DOHH2 (cell line): Measurements from ENCODE around the gene PCBP3.

ENCODE experiments used
- H3F3A ChIP-seq: fragments of 200-600 bp; sonication (generic), shearing (Covaris generic); 2 replicates; pipeline ENCODE4 v1.6.0; 2016; ENCODE audit warnings: antibody characterized with exemption, mild to moderate bottlenecking; ENCODE audit not compliant: control insufficient read depth, insufficient read depth
- H3K27ac ChIP-seq: fragments of 200-600 bp; sonication (generic); 2 replicates; pipeline ENCODE4 v1.5.1; 2014; ENCODE audit warnings: low read depth, mild to moderate bottlenecking, low read length, moderate library complexity
- H3K27me3 ChIP-seq: fragments of 200-600 bp; sonication (generic); 2 replicates; pipeline ENCODE4 v1.6.1; 2014; ENCODE audit warnings: mild to moderate bottlenecking, low read length, mixed read lengths; ENCODE audit not compliant: control insufficient read depth
- H3K36me3 ChIP-seq: fragments of 200-600 bp; sonication (generic); 2 replicates; pipeline ENCODE4 v1.6.1; 2014; ENCODE audit warnings: mild to moderate bottlenecking, low read length, moderate library complexity, mixed read lengths; ENCODE audit not compliant: control insufficient read depth
- H3K4me1 ChIP-seq: fragments of 200-600 bp; sonication (generic); 2 replicates; pipeline ENCODE4 v1.6.1; 2014; ENCODE audit warnings: mild to moderate bottlenecking, low read length, mixed read lengths; ENCODE audit not compliant: control insufficient read depth
- H3K4me2 ChIP-seq: fragments of 200-600 bp; sonication (generic); 2 replicates; pipeline ENCODE4 v1.6.0; 2014; ENCODE audit warnings: mild to moderate bottlenecking, low read length, moderate library complexity
- H3K4me3 ChIP-seq: fragments of 200-600 bp; sonication (generic); 2 replicates; pipeline ENCODE4 v1.5.1; 2014; ENCODE audit warnings: mild to moderate bottlenecking, low read length, mixed read lengths
- H3K79me2 ChIP-seq: fragments of 200-600 bp; sonication (generic); 2 replicates; pipeline ENCODE4 v1.6.1; 2014; ENCODE audit warnings: mild to moderate bottlenecking, low read length, mixed read lengths; ENCODE audit not compliant: control insufficient read depth
- H3K9me2 ChIP-seq: fragments of 200-600 bp; sonication (generic); replicated peaks from 2 replicates; pipeline ENCODE4 v1.6.1; 2014; ENCODE audit warnings: mild to moderate bottlenecking, low read length, mixed read lengths; ENCODE audit not compliant: control insufficient read depth
- H3K9me3 ChIP-seq: fragments of 200-600 bp; sonication (generic); 2 replicates; pipeline ENCODE4 v1.6.1; 2014; ENCODE audit warnings: antibody characterized with exemption, low read length, mixed read lengths; ENCODE audit not compliant: control insufficient read depth, insufficient read depth
- H4K20me1 ChIP-seq: fragments of 200-600 bp; sonication (generic); 2 replicates; pipeline ENCODE4 v1.6.0; 2014; ENCODE audit warnings: low read depth, mild to moderate bottlenecking, antibody characterized with exemption, low read length, moderate library complexity; ENCODE audit not compliant: control insufficient read depth, insufficient read depth
- CTCF ChIP-seq: fragments of 200-600 bp; sonication (generic); IDR thresholded peaks from one replicate; pipeline ENCODE4 v1.5.1; 2014; ENCODE audit warnings: antibody characterized with exemption, mild to moderate bottlenecking, low read depth, low read length; ENCODE audit not compliant: poor library complexity, severe bottlenecking
- EZH2phosphoT487 ChIP-seq: fragments of 200-600 bp; sonication (generic); IDR thresholded peaks from 2 replicates; pipeline ENCODE4 v1.6.1; 2017; ENCODE audit warnings: borderline replicate concordance, mild to moderate bottlenecking, antibody characterized with exemption, low read length, moderate library complexity, mixed read lengths

PCBP3 gene

DNA sequence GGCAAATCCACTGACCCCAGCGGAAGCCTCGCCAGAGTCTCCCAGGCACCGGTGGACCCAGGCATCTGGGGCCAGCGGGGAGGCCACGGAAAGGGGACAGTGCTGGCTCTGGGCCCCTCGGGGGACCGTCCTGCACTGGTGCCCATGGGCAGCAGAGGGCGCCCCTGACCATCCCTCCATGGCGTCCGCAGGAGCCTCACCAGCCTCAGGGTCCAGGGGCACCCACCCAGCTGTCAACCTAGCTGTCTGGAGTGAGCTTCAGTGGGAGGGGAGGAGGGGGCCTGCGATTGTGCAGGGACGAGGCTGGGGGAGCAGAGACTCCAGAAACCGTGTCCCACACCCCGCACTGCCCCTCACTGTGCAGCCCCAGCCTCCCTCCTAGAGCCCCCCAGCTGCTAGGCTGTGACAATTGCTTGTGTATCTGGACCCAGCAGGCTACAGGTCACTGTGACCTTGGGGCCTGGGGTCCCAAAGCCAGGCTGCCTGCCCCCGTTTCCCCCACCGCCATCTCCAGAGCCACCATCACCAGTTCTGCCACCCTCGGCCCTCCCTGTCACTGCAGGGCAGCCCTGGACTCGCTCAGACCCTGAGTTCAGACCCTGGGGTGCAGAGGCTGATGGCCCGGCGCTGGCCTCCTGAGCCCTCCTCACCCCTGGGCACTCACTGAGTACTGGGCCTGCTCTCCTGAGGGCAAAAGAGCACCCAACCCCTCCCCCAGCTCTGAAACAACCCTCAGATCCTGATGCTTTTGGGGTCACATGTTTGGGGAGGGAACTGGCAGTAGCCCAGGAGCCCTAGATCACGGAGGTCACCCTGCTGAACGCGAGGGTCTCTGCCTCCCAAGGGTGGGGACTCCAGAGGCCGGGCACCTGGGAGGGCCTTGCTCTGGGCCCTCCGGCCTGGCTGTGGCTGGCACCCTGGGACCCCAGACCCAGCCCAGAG, 327.4 kb downstream of the PCBP3 start:
- Histone ChIP-seq H3K36me3 (no peaks in the 10 kb centered on the region), H3K27ac (no peak overlapping the region), H3K27me3 (peaks cover 15% of the 10 kb centered on the region)

DNA sequence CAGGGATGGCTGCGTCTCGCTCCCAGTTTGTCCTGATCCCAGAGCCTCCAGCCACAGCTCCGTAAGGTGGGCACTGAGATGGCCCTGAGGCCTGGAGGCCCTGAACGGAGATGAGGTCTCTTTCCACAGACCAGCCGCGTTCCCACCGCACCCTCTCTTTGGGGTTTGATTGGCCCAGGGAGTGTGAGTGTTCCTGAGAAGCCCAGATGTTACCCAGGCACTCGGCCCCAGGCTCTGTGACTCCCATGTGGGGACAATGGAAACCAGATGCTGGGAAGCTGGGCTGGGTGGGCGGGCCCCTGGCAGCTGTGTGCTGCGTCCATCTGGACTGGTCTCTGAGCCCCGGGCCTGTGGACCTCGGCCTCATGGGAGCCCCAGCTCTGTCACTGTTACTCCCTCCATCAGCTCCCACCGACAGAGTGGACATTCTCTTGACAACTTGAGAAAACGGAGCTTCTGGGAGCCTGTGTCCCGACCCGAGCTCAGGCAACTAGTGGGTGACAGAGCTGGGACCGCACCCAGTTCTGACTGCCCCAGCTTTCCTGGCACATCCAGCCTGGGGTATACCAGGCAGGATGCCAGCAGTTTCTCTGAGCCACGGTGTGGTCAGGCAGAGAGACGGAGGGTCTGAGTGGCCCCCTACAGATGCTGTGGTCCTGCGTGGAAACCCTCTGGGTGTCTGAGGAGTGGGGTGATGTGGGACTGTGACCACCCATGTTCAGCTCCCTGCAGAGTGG, 328.3 kb downstream of the PCBP3 start:
- Histone ChIP-seq H3K27ac (no peak overlapping the region), H3K27me3 (peaks cover 15% of the 10 kb centered on the region), H4K20me1 (no peaks in the 10 kb centered on the region), H3K4me2 (no peak overlapping the region), H3K36me3 (no peaks in the 10 kb centered on the region), H3K4me3 (no peak overlapping the region), H3K9me2 (no peaks in the 10 kb centered on the region), H3K4me1 (no peaks in the 10 kb centered on the region), H3K9me3 (no peaks in the 10 kb centered on the region), H3K79me2 (no peaks in the 10 kb centered on the region), H3F3A (no peaks in the 10 kb centered on the region)
- TF ChIP-seq EZH2phosphoT487 (no peak), CTCF (no peak)

More for the DNA sequence above, 327.4 kb downstream of the PCBP3 start:
- TF ChIP-seq EZH2phosphoT487 (no peak), CTCF (peak; percentile 79)
- no peaks in the 10 kb centered on the region for H3K79me2 ChIP-seq
- no peak overlapping the region for H3K4me3 ChIP-seq
- H4K20me1 ChIP-seq, result no peaks in the 10 kb centered on the region
- no peaks in the 10 kb centered on the region for H3K9me3 ChIP-seq
- no peaks in the 10 kb centered on the region for H3K4me1 ChIP-seq
- H3F3A ChIP-seq, result no peaks in the 10 kb centered on the region
- H3K9me2 ChIP-seq, result no peaks in the 10 kb centered on the region
- H3K4me2 ChIP-seq, result no peak overlapping the region

- no peak overlapping the region for H3K4me2 ChIP-seq
These were observed 328.8 kb downstream of the PCBP3 start for GRCh38 chr21:45972353-45972715.

More at GRCh38 chr21:45972353-45972715, 328.8 kb downstream of the PCBP3 start:
- Histone ChIP-seq H3F3A (no peaks in the 10 kb centered on the region), H3K27me3 (peaks cover 15% of the 10 kb centered on the region), H3K4me1 (no peaks in the 10 kb centered on the region), H3K4me3 (no peak overlapping the region), H3K79me2 (no peaks in the 10 kb centered on the region), H3K9me3 (no peaks in the 10 kb centered on the region), H3K9me2 (no peaks in the 10 kb centered on the region), H3K27ac (no peak overlapping the region), H4K20me1 (no peaks in the 10 kb centered on the region), H3K36me3 (no peaks in the 10 kb centered on the region)
- no peak for TF ChIP-seq EZH2phosphoT487
- TF ChIP-seq CTCF, result no peak
